ENCODE results near the gene TRAPPC12.
"Not testable (repeated sequence)": the region's sequence is repeated elsewhere in the genome, so short reads cannot be mapped to it uniquely, and the experiment has no call there.

The TRAPPC12 gene

GRCh38 chr2:3379647-3380534, at the start of gene TRAPPC12:
Gene TRAPPC12, plus strand, starts transcription at chr2:3379694. Its CDS starts 7,930 bp downstream, at chr2:3387624.
- peak; percentile 89 for DNase-seq (ENCODE audit: low spot score)

DNA sequence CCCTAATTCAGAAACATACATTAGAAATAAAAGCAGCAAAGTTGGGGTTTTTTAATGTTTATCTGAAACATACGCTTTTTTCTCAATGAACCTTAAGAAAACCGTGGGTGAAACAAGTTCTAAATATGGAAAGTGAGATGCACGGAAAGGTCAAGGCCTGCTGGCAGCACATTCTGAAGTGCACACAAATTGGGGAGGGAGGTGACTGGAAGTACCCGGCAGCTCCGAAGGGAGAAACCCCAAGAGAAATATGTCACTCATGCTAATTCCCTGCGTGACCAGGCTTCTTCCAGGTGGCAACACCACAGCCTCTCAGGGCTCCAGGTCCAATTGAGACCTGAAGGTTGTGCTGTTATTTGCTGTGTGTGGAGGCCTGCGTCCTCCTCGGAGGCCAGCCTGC, 47.4 kb upstream of the TRAPPC12 start:
- DNase-seq (ENCODE audit: low spot score): no peak

- no peak for DNase-seq (ENCODE audit: low spot score)
Observed at GRCh38 chr2:3334392-3335345, 44.8 kb upstream of the TRAPPC12 start.

DNA sequence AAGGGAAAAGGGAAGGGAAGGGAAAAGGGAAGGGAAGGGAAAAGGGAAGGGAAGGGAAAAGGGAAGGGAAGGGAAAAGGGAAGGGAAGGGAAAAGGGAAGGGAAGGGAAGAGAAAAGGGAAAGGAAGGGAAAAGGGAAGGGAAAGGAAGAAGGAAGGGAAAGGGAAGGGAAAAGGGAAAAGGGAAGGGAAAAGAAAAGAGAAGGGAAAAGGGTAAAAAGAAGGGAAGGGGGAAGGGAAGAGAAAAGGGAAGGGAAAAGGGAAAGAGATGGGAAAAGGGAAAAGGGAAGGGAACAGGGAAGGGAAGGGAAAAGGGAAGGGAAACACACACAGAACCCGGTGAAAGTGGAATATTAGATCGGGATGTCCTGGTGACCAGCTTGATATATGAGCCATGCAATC, 42.6 kb upstream of the TRAPPC12 start:
- DNase-seq (ENCODE audit: low spot score): no peak

- no peak for DNase-seq (ENCODE audit: low spot score)
Observed at GRCh38 chr2:3338340-3338739, 41.2 kb upstream of the TRAPPC12 start.

DNA sequence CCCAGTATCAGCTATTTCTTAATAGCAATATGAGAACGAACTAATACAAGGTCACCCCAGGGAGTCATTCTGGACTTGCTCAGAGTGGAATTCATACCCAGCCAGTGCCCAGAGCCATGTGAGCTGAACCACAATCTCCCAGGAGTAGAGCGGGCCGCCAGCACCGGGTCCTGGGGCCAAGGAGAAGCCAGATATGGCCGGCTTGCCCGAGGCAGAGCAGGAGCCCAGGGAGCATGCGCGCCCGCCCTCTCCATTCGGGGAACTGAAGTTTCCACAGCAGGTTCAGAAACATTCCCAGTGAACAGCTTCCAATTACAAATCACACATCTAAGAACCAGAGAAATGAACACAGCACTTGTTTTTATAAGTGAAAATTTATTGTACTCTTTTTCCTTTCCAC, 39.4 kb upstream of the TRAPPC12 start:
- DNase-seq (ENCODE audit: low spot score): no peak

DNA sequence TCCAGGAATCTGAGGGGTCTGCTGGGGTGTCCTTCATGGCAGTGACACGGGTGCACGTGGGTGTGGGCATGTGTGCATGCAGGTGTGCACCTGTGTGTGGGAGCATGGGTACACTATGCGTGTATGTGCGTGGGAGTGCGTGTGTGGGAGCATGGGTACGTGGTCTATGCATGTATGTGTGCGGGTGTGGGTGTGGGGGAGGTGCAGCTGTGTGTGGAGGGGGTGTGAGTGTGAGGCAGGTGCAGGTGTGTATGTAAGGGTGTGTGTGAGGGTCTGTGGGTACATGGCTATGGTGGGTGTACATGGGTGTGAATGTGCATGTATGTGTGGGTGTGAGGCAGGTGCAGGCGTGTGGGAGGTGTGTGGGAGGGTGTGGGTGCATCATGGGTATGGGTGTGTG, 38.2 kb upstream of the TRAPPC12 start:
- DNase-seq (ENCODE audit: low spot score): no peak

DNA sequence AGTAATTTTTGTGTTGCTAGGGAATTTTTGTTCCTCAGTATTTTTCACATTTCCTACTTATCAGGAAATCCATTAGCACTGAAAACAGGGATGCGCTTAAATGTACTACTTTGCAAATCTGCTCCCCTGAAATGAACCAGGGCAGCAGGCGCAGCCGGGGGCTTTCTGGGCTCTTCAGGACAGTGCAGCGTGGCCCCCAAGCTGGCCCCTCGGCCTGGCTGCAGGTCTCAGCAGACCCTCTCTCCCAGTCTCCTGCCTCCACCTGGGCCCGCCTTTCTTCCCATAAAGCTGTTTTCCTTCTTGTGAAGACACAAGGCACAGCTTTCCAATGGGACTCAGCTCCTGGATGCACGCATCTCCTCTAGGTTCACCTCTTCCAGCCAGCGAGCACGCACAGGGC, 37.2 kb upstream of the TRAPPC12 start:
- DNase-seq (ENCODE audit: low spot score): no peak

- no peak for DNase-seq (ENCODE audit: low spot score)
Observed at GRCh38 chr2:3343012-3343411, 36.5 kb upstream of the TRAPPC12 start.

GRCh38 chr2:3344897-3345296, 34.6 kb upstream of the TRAPPC12 start:
- no peak for DNase-seq (ENCODE audit: low spot score)

- no peak for DNase-seq (ENCODE audit: low spot score)
Observed at GRCh38 chr2:3345621-3346020, 33.9 kb upstream of the TRAPPC12 start.

DNA sequence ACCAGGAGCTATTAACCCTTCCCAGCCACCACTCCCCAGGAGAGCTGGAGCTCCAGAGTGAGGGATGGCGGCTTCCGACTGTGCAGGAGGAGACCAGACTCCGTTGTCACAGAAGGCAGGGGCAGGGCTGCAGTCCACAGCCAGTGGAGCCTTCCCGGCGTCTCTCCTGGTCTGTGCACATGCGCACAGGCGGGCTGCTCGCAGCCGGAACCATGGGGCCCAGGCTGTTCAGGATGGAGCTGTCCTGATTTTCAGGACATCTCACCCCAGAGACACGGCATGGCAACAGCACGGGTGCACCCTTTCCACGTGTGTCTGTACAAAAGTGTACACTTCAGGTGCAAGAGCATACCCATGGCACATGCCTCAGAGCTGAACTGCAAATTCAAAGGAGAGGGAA, 30.7 kb upstream of the TRAPPC12 start:
- DNase-seq (ENCODE audit: low spot score): no peak

DNA sequence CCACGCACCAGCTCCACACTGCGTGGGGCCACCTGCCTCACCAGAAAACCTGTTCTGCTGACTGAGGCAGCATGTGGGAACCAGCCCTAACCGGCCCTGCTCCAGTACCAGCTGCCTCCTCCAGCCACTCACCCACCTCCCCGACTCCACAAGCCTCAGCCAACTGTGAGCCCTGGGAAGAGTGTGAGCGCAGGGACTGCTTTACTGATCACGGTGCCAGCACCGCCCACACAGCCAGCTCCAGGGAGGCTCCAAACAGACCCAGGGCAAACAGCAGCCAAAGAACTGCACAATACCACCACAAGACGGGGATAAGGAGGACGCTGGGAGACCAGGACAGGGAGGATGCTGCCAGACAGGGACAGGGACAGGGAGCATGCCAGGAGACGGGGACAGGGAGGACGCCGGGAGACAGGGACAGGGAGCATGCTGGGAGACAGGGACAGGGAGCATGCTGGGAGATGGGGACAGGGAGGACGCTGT, 30.2 kb upstream of the TRAPPC12 start:
- no peak for DNase-seq (ENCODE audit: low spot score)

- DNase-seq (ENCODE audit: low spot score): no peak
Observed at GRCh38 chr2:3354986-3355385, 24.5 kb upstream of the TRAPPC12 start.

DNA sequence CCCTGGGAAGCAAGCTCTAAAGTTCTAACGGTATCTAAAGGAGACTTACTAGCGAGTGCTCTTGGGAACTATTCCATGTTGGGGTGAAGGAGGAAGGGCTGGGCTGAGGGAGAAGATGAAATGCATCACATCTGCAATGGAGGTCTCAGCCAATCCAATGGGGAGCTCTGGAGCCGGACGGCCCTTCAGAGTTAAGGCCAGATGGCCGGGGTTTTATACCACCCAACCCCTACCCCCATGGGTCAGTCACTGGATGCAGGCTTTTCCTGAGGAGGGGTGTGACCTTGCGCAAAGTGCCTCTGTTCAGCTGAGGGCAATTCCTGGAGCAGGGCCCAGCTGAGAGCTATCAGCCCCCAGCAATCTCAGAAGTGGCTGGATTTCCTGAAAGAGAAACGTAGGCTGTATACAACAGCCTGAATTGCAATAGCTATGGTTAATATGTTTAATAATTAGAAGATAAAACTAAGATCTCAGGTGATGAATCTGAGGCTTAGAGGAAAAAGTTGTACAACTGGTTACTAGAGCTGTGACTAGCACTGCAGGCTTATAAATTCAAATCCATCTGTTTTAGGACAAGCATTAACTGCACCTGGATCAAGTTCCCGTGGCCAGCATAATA, 23.4 kb upstream of the TRAPPC12 start:
- no peak for DNase-seq (ENCODE audit: low spot score)

GRCh38 chr2:3356799-3357198, 22.7 kb upstream of the TRAPPC12 start:
- DNase-seq (ENCODE audit: low spot score): no peak

GRCh38 chr2:3357446-3357845, 22.0 kb upstream of the TRAPPC12 start:
- not testable (repeated sequence) for DNase-seq (ENCODE audit: low spot score)

- no peak for DNase-seq (ENCODE audit: low spot score)
Observed at GRCh38 chr2:3357926-3358325, 21.6 kb upstream of the TRAPPC12 start.

- no peak for DNase-seq (ENCODE audit: low spot score)
Observed at GRCh38 chr2:3361518-3362389, 17.7 kb upstream of the TRAPPC12 start.

- DNase-seq (ENCODE audit: low spot score): no peak
Observed at GRCh38 chr2:3365219-3365618, 14.3 kb upstream of the TRAPPC12 start.

DNA sequence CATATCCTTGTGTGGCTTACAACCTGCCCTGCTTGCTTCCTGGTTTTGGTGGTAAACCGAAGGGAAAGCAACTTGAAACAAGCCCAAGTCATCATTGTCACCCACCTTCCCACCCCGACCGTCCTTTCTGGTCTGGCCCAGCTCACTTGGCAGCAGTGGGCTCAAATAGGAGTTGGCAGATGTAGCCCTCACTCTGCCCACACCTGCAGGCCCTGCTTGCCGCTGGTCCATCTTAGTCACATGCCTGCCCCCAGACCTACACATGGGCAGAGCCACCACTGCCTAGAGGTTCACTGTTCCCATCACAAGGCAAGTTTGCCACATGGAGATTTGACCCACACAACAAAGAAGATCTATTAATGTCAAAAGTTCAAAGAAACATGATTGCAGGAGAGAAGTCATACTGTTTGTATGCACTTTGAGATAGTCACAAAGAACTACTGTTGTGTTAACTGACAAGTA, 11.2 kb upstream of the TRAPPC12 start:
- no peak for DNase-seq (ENCODE audit: low spot score)
